Measurements from ENCODE around the gene PRF1.

Gene PRF1

GRCh38 chr10:70599791-70600190, 2.8 kb downstream of the PRF1 start:
- H3K4me3 ChIP-seq (ENCODE audit: low read length) = no peak overlapping the region
- no peaks in the 10 kb centered on the region for H3K9me3 ChIP-seq (ENCODE audit: insufficient read depth, low read depth, low read length)
- H3K4me1 ChIP-seq (ENCODE audit: insufficient read depth, low read length) = peaks cover 2% of the 10 kb centered on the region; the same call in 1 of the 2 replicates
- 90% methylated on average over 4 of the region's 4 CpGs for WGBS
- H3K27me3 ChIP-seq (ENCODE audit: insufficient read depth, low read length) = no peaks in the 10 kb centered on the region
- no peak overlapping the region for H3K27ac ChIP-seq (ENCODE audit: low read depth, low read length)
- no peak overlapping the region for H3K9ac ChIP-seq (ENCODE audit: low read depth, low read length)
- H3K36me3 ChIP-seq (ENCODE audit: insufficient read depth, low read length) = no peaks in the 10 kb centered on the region

- WGBS = 94% methylated on average over 7 of the region's 8 CpGs
- Histone ChIP-seq H3K27me3 (ENCODE audit: insufficient read depth, low read length) (no peaks in the 10 kb centered on the region), H3K4me3 (ENCODE audit: low read length) (no peak overlapping the region), H3K4me1 (ENCODE audit: insufficient read depth, low read length) (peaks cover 3% of the 10 kb centered on the region; the same call in 1 of the 2 replicates), H3K9me3 (ENCODE audit: insufficient read depth, low read depth, low read length) (no peaks in the 10 kb centered on the region), H3K9ac (ENCODE audit: low read depth, low read length) (no peak overlapping the region), H3K27ac (ENCODE audit: low read depth, low read length) (no peak overlapping the region), H3K36me3 (ENCODE audit: insufficient read depth, low read length) (no peaks in the 10 kb centered on the region)
Observed at GRCh38 chr10:70599319-70599718, 3.2 kb downstream of the PRF1 start.

GRCh38 chr10:70598857-70599295, 3.7 kb downstream of the PRF1 start:
- Histone ChIP-seq H3K27me3 (ENCODE audit: insufficient read depth, low read length) (no peaks in the 10 kb centered on the region), H3K9ac (ENCODE audit: low read depth, low read length) (no peak overlapping the region), H3K36me3 (ENCODE audit: insufficient read depth, low read length) (no peaks in the 10 kb centered on the region), H3K4me1 (ENCODE audit: insufficient read depth, low read length) (peaks cover 3% of the 10 kb centered on the region; the same call in 1 of the 2 replicates), H3K9me3 (ENCODE audit: insufficient read depth, low read depth, low read length) (no peaks in the 10 kb centered on the region), H3K27ac (ENCODE audit: low read depth, low read length) (no peak overlapping the region), H3K4me3 (ENCODE audit: low read length) (no peak overlapping the region)
- 90% methylated on average over 16 of the region's 16 CpGs for WGBS

- Histone ChIP-seq H3K9ac (ENCODE audit: low read depth, low read length) (no peak overlapping the region), H3K36me3 (ENCODE audit: insufficient read depth, low read length) (no peaks in the 10 kb centered on the region), H3K27ac (ENCODE audit: low read depth, low read length) (no peak overlapping the region), H3K4me1 (ENCODE audit: insufficient read depth, low read length) (peaks cover 3% of the 10 kb centered on the region; the same call in 1 of the 2 replicates), H3K4me3 (ENCODE audit: low read length) (no peak overlapping the region), H3K9me3 (ENCODE audit: insufficient read depth, low read depth, low read length) (no peaks in the 10 kb centered on the region), H3K27me3 (ENCODE audit: insufficient read depth, low read length) (no peaks in the 10 kb centered on the region)
- 94% methylated on average over 34 of the region's 34 CpGs for WGBS
Observed at GRCh38 chr10:70597856-70598815, 4.4 kb downstream of the PRF1 start.

GRCh38 chr10:70596860-70597809, 5.4 kb downstream of the PRF1 start:
- Histone ChIP-seq H3K27me3 (ENCODE audit: insufficient read depth, low read length) (no peaks in the 10 kb centered on the region), H3K9me3 (ENCODE audit: insufficient read depth, low read depth, low read length) (no peaks in the 10 kb centered on the region), H3K36me3 (ENCODE audit: insufficient read depth, low read length) (no peaks in the 10 kb centered on the region), H3K4me1 (ENCODE audit: insufficient read depth, low read length) (peaks cover 3% of the 10 kb centered on the region; the same call in 1 of the 2 replicates), H3K4me3 (ENCODE audit: low read length) (no peak overlapping the region), H3K9ac (ENCODE audit: low read depth, low read length) (no peak overlapping the region), H3K27ac (ENCODE audit: low read depth, low read length) (no peak overlapping the region)
- 84% methylated on average over 8 of the region's 8 CpGs for WGBS

- H3K9ac ChIP-seq (ENCODE audit: low read depth, low read length) = no peak overlapping the region
- H3K4me3 ChIP-seq (ENCODE audit: low read length) = no peak overlapping the region
- no peak overlapping the region for H3K27ac ChIP-seq (ENCODE audit: low read depth, low read length)
- H3K36me3 ChIP-seq (ENCODE audit: insufficient read depth, low read length) = no peaks in the 10 kb centered on the region
- no peaks in the 10 kb centered on the region for H3K9me3 ChIP-seq (ENCODE audit: insufficient read depth, low read depth, low read length)
- WGBS = 89% methylated on average over 14 of the region's 14 CpGs
- no peaks in the 10 kb centered on the region for H3K27me3 ChIP-seq (ENCODE audit: insufficient read depth, low read length)
- peaks cover 3% of the 10 kb centered on the region; the same call in 1 of the 2 replicates for H3K4me1 ChIP-seq (ENCODE audit: insufficient read depth, low read length)
Observed at GRCh38 chr10:70596110-70596798, 6.3 kb downstream of the PRF1 start.

- Histone ChIP-seq H3K27ac (ENCODE audit: low read depth, low read length) (no peak overlapping the region), H3K36me3 (ENCODE audit: insufficient read depth, low read length) (no peaks in the 10 kb centered on the region), H3K4me3 (ENCODE audit: low read length) (no peak overlapping the region), H3K9ac (ENCODE audit: low read depth, low read length) (no peak overlapping the region), H3K27me3 (ENCODE audit: insufficient read depth, low read length) (no peaks in the 10 kb centered on the region), H3K9me3 (ENCODE audit: insufficient read depth, low read depth, low read length) (no peaks in the 10 kb centered on the region), H3K4me1 (ENCODE audit: insufficient read depth, low read length) (peaks cover 3% of the 10 kb centered on the region; the same call in 1 of the 2 replicates)
- 88% methylated on average over 5 of the region's 5 CpGs for WGBS
Observed at GRCh38 chr10:70595566-70596016, 7.0 kb downstream of the PRF1 start.

GRCh38 chr10:70594161-70594560, 8.4 kb downstream of the PRF1 start:
- Histone ChIP-seq H3K27ac (ENCODE audit: low read depth, low read length) (no peak overlapping the region), H3K9ac (ENCODE audit: low read depth, low read length) (no peak overlapping the region), H3K9me3 (ENCODE audit: insufficient read depth, low read depth, low read length) (no peaks in the 10 kb centered on the region), H3K36me3 (ENCODE audit: insufficient read depth, low read length) (no peaks in the 10 kb centered on the region), H3K4me1 (ENCODE audit: insufficient read depth, low read length) (peaks cover 3% of the 10 kb centered on the region; the same call in 1 of the 2 replicates), H3K4me3 (ENCODE audit: low read length) (no peak overlapping the region), H3K27me3 (ENCODE audit: insufficient read depth, low read length) (no peaks in the 10 kb centered on the region)
- 90% methylated on average over 3 of the region's 3 CpGs for WGBS

- 91% methylated on average over 7 of the region's 7 CpGs for WGBS
- peaks cover 3% of the 10 kb centered on the region; the same call in 1 of the 2 replicates for H3K4me1 ChIP-seq (ENCODE audit: insufficient read depth, low read length)
- H3K27ac ChIP-seq (ENCODE audit: low read depth, low read length) = no peak overlapping the region
Observed at GRCh38 chr10:70593513-70593890, 9.0 kb downstream of the PRF1 start.

GRCh38 chr10:70592746-70593512, 9.6 kb downstream of the PRF1 start:
- H3K9me3 ChIP-seq (ENCODE audit: insufficient read depth, low read depth, low read length) = no peaks in the 10 kb centered on the region
- H3K9ac ChIP-seq (ENCODE audit: low read depth, low read length) = no peak overlapping the region
- H3K4me3 ChIP-seq (ENCODE audit: low read length) = no peak overlapping the region
- WGBS = 93% methylated on average over 14 of the region's 16 CpGs
- no peaks in the 10 kb centered on the region for H3K36me3 ChIP-seq (ENCODE audit: insufficient read depth, low read length)
- H3K4me1 ChIP-seq (ENCODE audit: insufficient read depth, low read length) = peaks cover 3% of the 10 kb centered on the region; the same call in 1 of the 2 replicates
- no peak overlapping the region for H3K27ac ChIP-seq (ENCODE audit: low read depth, low read length)
- no peaks in the 10 kb centered on the region for H3K27me3 ChIP-seq (ENCODE audit: insufficient read depth, low read length)

More at GRCh38 chr10:70593513-70593890, 9.0 kb downstream of the PRF1 start:
- Histone ChIP-seq H3K9me3 (ENCODE audit: insufficient read depth, low read depth, low read length) (no peaks in the 10 kb centered on the region), H3K9ac (ENCODE audit: low read depth, low read length) (no peak overlapping the region), H3K27me3 (ENCODE audit: insufficient read depth, low read length) (no peaks in the 10 kb centered on the region), H3K36me3 (ENCODE audit: insufficient read depth, low read length) (no peaks in the 10 kb centered on the region), H3K4me3 (ENCODE audit: low read length) (no peak overlapping the region)
